ENCODE data around the gene RUFY3. TPM values are rescaled to one million over a fixed set of nuclear protein-coding genes. Genes with fewer than 3 reads are reported as not detected.

The RUFY3 gene
- 6.0 to 8.2 TPM (median 6.4 TPM) in 5 replicates for total RNA-seq (2022; extraction: Qiagen RNA extraction)

GRCh38 chr4:70721747-70722146 lies at the start of gene RUFY3:
RUFY3 (plus strand) TSS chr4:70721964; CDS start chr4:70722574, 610 bp downstream.

GRCh38 chr4:70687821-70688794 lies 33.7 kb upstream of the RUFY3 start, which contains the start of gene UTP3:
UTP3 (plus strand) TSS chr4:70688532; CDS start chr4:70688678, 146 bp downstream.

GRCh38 chr4:70839589-70840093 lies 117.9 kb downstream of the RUFY3 start, which contains the start of gene GRSF1:
GRSF1 (minus strand) TSS chr4:70839890; CDS start chr4:70839827, 63 bp downstream.

Other genes with a start within 250 kb of the RUFY3 start
- not detected in 5 replicates for gene MUC7, start 249.8 kb upstream of the RUFY3 start, total RNA-seq (2022; extraction: Qiagen RNA extraction)
- gene AMTN, start 203.4 kb upstream of the RUFY3 start, total RNA-seq (2022; extraction: Qiagen RNA extraction): 0.08 to 0.15 TPM in 2 of 5 replicates, not detected in the others
- gene AMBN, start 129.7 kb upstream of the RUFY3 start, total RNA-seq (2022; extraction: Qiagen RNA extraction): not detected in 5 replicates
- 0.01 to 0.02 TPM in 2 of 5 replicates, not detected in the others for gene ENAM, start 93.2 kb upstream of the RUFY3 start, total RNA-seq (2022; extraction: Qiagen RNA extraction)
- 0.10 to 0.24 TPM (median 0.16 TPM) in 3 of 5 replicates, not detected in the others for gene JCHAIN, start 55.5 kb upstream of the RUFY3 start, total RNA-seq (2022; extraction: Qiagen RNA extraction)
- gene UTP3, start 33.4 kb upstream of the RUFY3 start, total RNA-seq (2022; extraction: Qiagen RNA extraction): 31.6 to 40.9 TPM (median 34.0 TPM) in 5 replicates
- 71.3 to 85.1 TPM (median 75.2 TPM) in 5 replicates for gene GRSF1, start 117.9 kb downstream of the RUFY3 start, total RNA-seq (2022; extraction: Qiagen RNA extraction)
- gene MOB1B, start 180.4 kb downstream of the RUFY3 start, total RNA-seq (2022; extraction: Qiagen RNA extraction): 4.3 to 7.0 TPM (median 5.4 TPM) in 5 replicates